Activated CD4-positive, alpha-beta T cell treated with anti-CD3 and anti-CD28 coated beads for 36 hours (primary cell): ENCODE results near the gene IL3. TPM values are rescaled to one million over a fixed set of nuclear protein-coding genes. Genes with fewer than 3 reads are reported as not detected.
A peak's percentile ranks its signal among the peaks of the same experiment; 100 is the strongest.

Experiments used
- ATAC-seq: fragments of 200-7000 bp; cut with Tn5 transposase; one replicate; pipeline ENCODE4 v1.10.0; 2021; ENCODE audit warnings: mild to moderate bottlenecking, moderate library complexity
- CTCF ChIA-PET: fragments of 350-600 bp; sonication (Branson Sonifier 250); formaldehyde crosslinking; loops from one replicate; lab custom pipeline; 2021; ENCODE audit warnings: antibody characterized with exemption; lab: Charles Lee
- POLR2A ChIA-PET: fragments of 350-600 bp; sonication (Branson Sonifier 250); formaldehyde crosslinking; loops from one replicate; lab custom pipeline; 2021; ENCODE audit warnings: antibody characterized with exemption, inconsistent platforms; lab: Charles Lee
- DNase-seq: peaks from one replicate; pipeline ENCODE4 v3.0.0-alpha.2; 2020
- H3K27ac Mint-ChIP-seq: one replicate; pipeline ENCODE4 v1.8.0; 2021; ENCODE audit warnings: mixed read lengths
- H3K27me3 Mint-ChIP-seq: one replicate; pipeline ENCODE4 v1.8.0; 2021; ENCODE audit warnings: mixed read lengths
- H3K36me3 Mint-ChIP-seq: one replicate; pipeline ENCODE4 v1.8.0; 2021; ENCODE audit warnings: low read depth, mixed read lengths
- H3K4me1 Mint-ChIP-seq: one replicate; pipeline ENCODE4 v1.8.0; 2021; ENCODE audit warnings: mixed read lengths
- H3K4me3 Mint-ChIP-seq: one replicate; pipeline ENCODE4 v1.8.0; 2021; ENCODE audit warnings: mild to moderate bottlenecking, moderate library complexity, mixed read lengths
- H3K9me3 Mint-ChIP-seq: one replicate; pipeline ENCODE4 v1.8.0; 2021; ENCODE audit warnings: low read depth, mixed read lengths
- intact Hi-C, 2 experiments: fragments of 100-400 bp; cut with DNase I in 1 of 2; cut with micrococcal nuclease in 1 of 2; formaldehyde crosslinking; loops; one replicate each; pipeline versions ENCODE4 v1.14.2 to v1.15.1; 2022 to 2024; cut with DNase I, micrococcal nuclease
- total RNA-seq, 2 experiments: library from RNA; stranded (reverse); gene quantifications; one replicate each; pipeline ENCODE4 v1.2.3, GENCODE V29; 2021

The IL3 gene
- total RNA-seq, 2 experiments from 2014 or later: 10.8 to 11.6 TPM

GRCh38 chr5:132050661-132051552 lies 9.5 kb upstream of the IL3 start:
- H3K4me3 Mint-ChIP-seq: no peak overlapping the region
- POLR2A ChIA-PET: no interaction called here
- H3K4me1 Mint-ChIP-seq: peaks cover 4% of the 10 kb centered on the region
- intact Hi-C loops: no loop called here
- DNase-seq: no peak
- ATAC-seq: no peak
- H3K27ac Mint-ChIP-seq: no peak overlapping the region
- H3K36me3 Mint-ChIP-seq: no peaks in the 10 kb centered on the region
- H3K9me3 Mint-ChIP-seq: no peaks in the 10 kb centered on the region
- CTCF ChIA-PET: interaction anchor here (0.7 to 1.3 kb wide), 4 partner anchors 12 to 43 kb away, joined by 3 to 5 read pairs (median 4); no protein-coding TSS in a partner anchor
- no peaks in the 10 kb centered on the region for H3K27me3 Mint-ChIP-seq

DNA sequence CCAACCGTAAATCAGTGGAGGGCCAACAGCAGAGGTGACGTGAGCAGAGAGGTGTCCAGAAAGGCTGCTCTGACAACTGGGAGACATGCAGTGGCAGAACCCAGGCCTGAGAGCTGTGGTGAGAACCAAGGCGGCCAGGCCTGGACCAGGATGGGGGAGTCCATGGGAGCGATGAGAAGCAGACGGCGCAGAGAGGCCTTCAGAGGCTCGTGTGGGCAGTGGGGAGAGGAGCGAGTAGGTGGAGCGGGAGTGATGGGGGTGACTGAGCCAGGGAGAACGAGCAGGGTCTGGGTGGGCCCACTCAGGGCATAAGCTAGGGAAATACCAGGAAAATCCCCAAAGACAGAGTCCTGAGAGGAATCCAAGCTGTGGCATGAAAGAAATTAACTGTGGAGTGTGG lies 7.9 kb upstream of the IL3 start:
- ChIA-PET CTCF (interaction anchor here (0.5 to 3.6 kb wide), 3 partner anchors 12 to 364 kb away, joined by 3 to 25 read pairs (median 3); no protein-coding TSS in a partner anchor), POLR2A (interaction anchor here (0.6 kb wide), 1 partner anchor 48 kb away, joined by 3 read pairs; no protein-coding TSS in a partner anchor)
- intact Hi-C loops: no loop called here
- ATAC-seq (no peak), DNase-seq (no peak)
- Mint-ChIP-seq H3K27me3 (peaks cover 2% of the 10 kb centered on the region), H3K4me1 (peaks cover 13% of the 10 kb centered on the region), H3K36me3 (no peaks in the 10 kb centered on the region), H3K4me3 (no peak overlapping the region), H3K9me3 (no peaks in the 10 kb centered on the region), H3K27ac (no peak overlapping the region)

GRCh38 chr5:132053483-132053882 lies 7.0 kb upstream of the IL3 start:
- intact Hi-C loops: no loop called here
- POLR2A ChIA-PET: no interaction called here
- Mint-ChIP-seq H3K27ac (no peak overlapping the region), H3K36me3 (no peaks in the 10 kb centered on the region), H3K9me3 (no peaks in the 10 kb centered on the region), H3K27me3 (peaks cover 2% of the 10 kb centered on the region), H3K4me3 (no peak overlapping the region), H3K4me1 (peaks cover 18% of the 10 kb centered on the region)
- no peak for ATAC-seq
- DNase-seq: no peak
- CTCF ChIA-PET: interaction anchor here (0.9 to 3.6 kb wide), 3 partner anchors 11 to 88 kb away, joined by 3 to 25 read pairs (median 4); no protein-coding TSS in a partner anchor

DNA sequence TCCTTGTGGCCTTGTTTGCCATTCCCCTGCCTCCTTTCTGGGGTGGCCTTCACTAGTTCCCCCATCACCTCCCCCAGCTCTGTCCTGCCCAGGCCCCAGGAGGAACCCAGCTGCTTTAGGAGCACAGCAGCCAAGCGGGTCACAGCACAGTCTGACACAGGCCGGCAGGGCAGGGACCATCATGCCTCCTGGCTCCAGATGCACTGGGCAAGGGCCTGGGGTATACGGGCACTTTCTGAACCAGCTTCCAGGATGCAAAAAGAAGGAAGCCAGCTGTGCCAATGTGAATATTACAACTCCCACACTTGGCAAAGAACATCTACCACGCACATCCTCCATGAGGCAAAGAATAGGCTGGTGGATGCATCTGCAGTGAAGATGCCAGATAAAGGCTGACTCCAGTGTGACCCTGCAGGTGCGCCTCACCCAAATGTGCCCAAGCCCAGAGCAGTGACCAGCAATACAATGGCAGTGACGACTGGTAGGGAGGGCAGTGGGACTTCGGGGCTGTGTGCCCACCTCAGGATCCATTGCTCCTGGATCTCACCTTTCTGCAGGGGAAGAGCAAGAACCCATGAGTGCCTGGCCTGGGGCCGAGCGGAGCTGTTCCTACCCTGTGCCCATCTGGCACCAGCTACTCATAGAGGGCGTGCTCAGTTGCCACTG lies 6.3 kb upstream of the IL3 start:
- ChIA-PET CTCF (interaction anchor here (0.6 to 3.6 kb wide), 3 partner anchors 10 to 34 kb away, joined by 3 to 25 read pairs (median 4); no protein-coding TSS in a partner anchor), POLR2A (no interaction called here)
- Mint-ChIP-seq H3K27me3 (peaks cover 2% of the 10 kb centered on the region), H3K4me3 (no peak overlapping the region), H3K36me3 (no peaks in the 10 kb centered on the region), H3K27ac (no peak overlapping the region), H3K4me1 (peaks cover 21% of the 10 kb centered on the region), H3K9me3 (no peaks in the 10 kb centered on the region)
- ATAC-seq (no peak), DNase-seq (no peak)
- intact Hi-C loops: no loop called here

DNA sequence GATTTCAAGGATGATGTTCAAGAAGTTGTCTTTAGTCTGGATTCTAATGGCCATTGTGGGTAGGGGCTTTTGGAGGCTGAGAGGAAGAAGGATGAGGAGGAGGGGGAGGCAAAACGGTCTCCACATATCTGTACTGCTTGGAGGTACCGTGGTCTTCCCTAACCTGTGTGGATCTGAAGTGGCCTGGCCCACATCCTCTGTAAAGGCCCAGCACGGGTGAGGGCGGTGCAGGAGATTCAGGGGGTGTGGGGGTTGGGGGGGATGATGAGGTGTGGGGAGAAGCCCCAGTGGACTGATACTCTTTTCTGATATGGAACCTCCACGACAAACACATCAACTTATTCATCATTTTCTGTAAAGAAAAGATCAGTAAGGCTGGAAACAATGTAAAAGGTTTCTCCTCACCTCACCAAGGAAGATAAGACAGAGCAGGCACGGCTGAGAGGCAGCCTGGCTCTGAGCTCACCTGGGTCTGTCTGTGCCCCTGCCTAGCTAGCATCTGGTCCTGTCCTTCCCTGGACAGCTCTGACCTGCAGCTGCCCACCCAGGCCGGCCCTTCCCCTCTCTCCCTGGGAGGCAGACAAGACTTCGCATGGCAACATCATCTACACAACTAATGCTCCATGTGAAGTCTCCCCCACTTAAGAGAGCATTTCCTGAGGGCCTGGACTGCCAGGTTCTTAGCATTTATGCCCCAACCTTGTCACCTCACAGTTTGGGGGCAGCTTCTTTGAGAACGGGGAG lies 5.6 kb upstream of the IL3 start:
- ATAC-seq (no peak), DNase-seq (peak; percentile 3)
- H3K27me3 Mint-ChIP-seq: peaks cover 2% of the 10 kb centered on the region
- H3K4me1 Mint-ChIP-seq: peaks cover 27% of the 10 kb centered on the region
- H3K36me3 Mint-ChIP-seq: no peaks in the 10 kb centered on the region
- intact Hi-C loops: no loop called here
- no peaks in the 10 kb centered on the region for H3K9me3 Mint-ChIP-seq
- H3K4me3 Mint-ChIP-seq: no peak overlapping the region
- ChIA-PET POLR2A (no interaction called here), CTCF (interaction anchor here (0.6 to 3.6 kb wide), 3 partner anchors 9 to 35 kb away, joined by 3 to 25 read pairs (median 3); no protein-coding TSS in a partner anchor)
- no peak overlapping the region for H3K27ac Mint-ChIP-seq

GRCh38 chr5:132055441-132055807 lies 5.0 kb upstream of the IL3 start:
- Mint-ChIP-seq H3K27ac (no peak overlapping the region), H3K9me3 (no peaks in the 10 kb centered on the region), H3K27me3 (peaks cover 2% of the 10 kb centered on the region), H3K4me3 (no peak overlapping the region), H3K36me3 (no peaks in the 10 kb centered on the region), H3K4me1 (peaks cover 27% of the 10 kb centered on the region)
- DNase-seq: no peak
- POLR2A ChIA-PET: no interaction called here
- ATAC-seq: no peak
- CTCF ChIA-PET: interaction anchor here (0.7 to 3.6 kb wide), 2 partner anchors 9 to 74 kb away, joined by 3 to 25 read pairs; no protein-coding TSS in a partner anchor
- intact Hi-C loops: no loop called here

DNA sequence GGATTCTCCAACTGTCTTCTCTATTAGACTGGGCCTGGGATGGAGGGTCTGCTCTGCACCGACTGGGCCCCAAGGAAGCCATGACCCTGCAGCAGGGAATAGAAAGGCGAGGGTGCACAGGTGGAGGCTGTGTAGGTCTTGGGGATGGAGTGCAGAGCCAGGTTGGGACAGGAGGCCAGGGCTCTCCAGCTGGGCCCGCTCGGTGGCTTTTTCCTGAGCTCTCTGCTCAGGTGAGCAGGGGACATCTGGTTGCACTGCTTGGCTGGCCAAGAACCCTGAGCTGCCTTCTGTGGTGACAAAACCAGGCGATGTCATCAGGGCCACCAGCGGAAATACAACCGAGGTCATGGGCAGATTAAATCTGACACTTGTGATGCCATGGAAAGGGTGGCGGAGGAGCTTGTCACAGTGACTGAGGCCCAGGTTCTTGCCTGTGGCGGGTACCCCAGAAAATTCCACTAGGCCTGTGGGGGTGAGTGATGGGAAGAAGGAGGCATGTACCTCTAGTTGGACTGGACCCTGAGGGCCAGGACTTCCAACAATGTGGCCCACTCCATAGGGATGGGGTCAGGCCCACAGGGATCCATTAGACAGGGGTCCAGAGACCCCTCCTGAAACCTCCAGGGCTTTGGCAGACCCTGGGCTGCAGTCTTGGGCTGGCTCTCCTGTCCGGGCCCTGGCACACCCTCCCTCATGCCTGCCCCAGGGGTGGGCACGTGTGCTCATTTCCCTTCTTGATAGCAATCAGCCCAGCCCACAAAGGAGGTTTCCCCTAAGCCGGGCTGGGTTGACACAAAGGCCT lies 4.4 kb upstream of the IL3 start:
- H3K4me1 Mint-ChIP-seq: peaks cover 27% of the 10 kb centered on the region
- POLR2A ChIA-PET: no interaction called here
- no peak overlapping the region for H3K27ac Mint-ChIP-seq
- CTCF ChIA-PET: interaction anchor here (0.7 to 3.6 kb wide), 2 partner anchors 8 to 75 kb away, joined by 3 to 25 read pairs; no protein-coding TSS in a partner anchor
- no peaks in the 10 kb centered on the region for H3K36me3 Mint-ChIP-seq
- ATAC-seq (peak; percentile 55), DNase-seq (peak; percentile 46)
- H3K27me3 Mint-ChIP-seq: peaks cover 2% of the 10 kb centered on the region
- no peaks in the 10 kb centered on the region for H3K9me3 Mint-ChIP-seq
- intact Hi-C loops: no loop called here
- H3K4me3 Mint-ChIP-seq: no peak overlapping the region

GRCh38 chr5:132056610-132057497 lies 3.6 kb upstream of the IL3 start:
- peak; percentile 2 for DNase-seq
- ATAC-seq: no peak
- Mint-ChIP-seq H3K4me3 (no peak overlapping the region), H3K27ac (no peak overlapping the region), H3K9me3 (no peaks in the 10 kb centered on the region), H3K36me3 (no peaks in the 10 kb centered on the region), H3K27me3 (peaks cover 2% of the 10 kb centered on the region), H3K4me1 (peaks cover 27% of the 10 kb centered on the region)
- POLR2A ChIA-PET: no interaction called here
- intact Hi-C loops: no loop called here
- CTCF ChIA-PET: no interaction called here

- H3K36me3 Mint-ChIP-seq: no peaks in the 10 kb centered on the region
- H3K9me3 Mint-ChIP-seq: no peaks in the 10 kb centered on the region
- H3K27me3 Mint-ChIP-seq: peaks cover 2% of the 10 kb centered on the region
- intact Hi-C loops: no loop called here
- ChIA-PET CTCF (interaction anchor here (0.7 to 1.1 kb wide), 3 partner anchors 104 to 526 kb away, joined by 3 to 4 read pairs (median 3); no protein-coding TSS in a partner anchor), POLR2A (interaction anchor here (0.6 kb wide), 1 partner anchor 390 kb away, joined by 7 read pairs; no protein-coding TSS in a partner anchor)
- DNase-seq: peak; percentile 4
- no peak for ATAC-seq
- H3K27ac Mint-ChIP-seq: no peak overlapping the region
- no peak overlapping the region for H3K4me3 Mint-ChIP-seq
- H3K4me1 Mint-ChIP-seq: peaks cover 27% of the 10 kb centered on the region
Observed at GRCh38 chr5:132057498-132058255, 2.8 kb upstream of the IL3 start.
